Activated naive CD4-positive, alpha-beta T cell treated with anti-CD3 and anti-CD28 coated beads for 36 hours (primary cell): Measurements from ENCODE around the gene RNF181. TPM values are rescaled to one million over a fixed set of nuclear protein-coding genes. Genes with fewer than 3 reads are reported as not detected.
"Not testable (repeated sequence)": the region's sequence is repeated elsewhere in the genome, so short reads cannot be mapped to it uniquely, and the experiment has no call there.

ENCODE experiments used
- CTCF ChIA-PET: fragments of 350-600 bp; sonication (Branson Sonifier 250); formaldehyde crosslinking; loops from one replicate; lab custom pipeline; 2021; ENCODE audit warnings: antibody characterized with exemption; lab: Charles Lee
- DNase-seq: peaks from one replicate; pipeline ENCODE4 v3.0.0-alpha.2; 2020
- H3K27ac Mint-ChIP-seq: one replicate; pipeline ENCODE4 v1.8.0; 2021; ENCODE audit warnings: mild to moderate bottlenecking, mixed read lengths
- H3K27me3 Mint-ChIP-seq: one replicate; pipeline ENCODE4 v1.8.0; 2021; ENCODE audit warnings: low read depth, mixed read lengths
- H3K36me3 Mint-ChIP-seq: one replicate; pipeline ENCODE4 v1.8.0; 2021; ENCODE audit warnings: low read depth, mixed read lengths
- H3K4me1 Mint-ChIP-seq: one replicate; pipeline ENCODE4 v1.8.0; 2021; ENCODE audit warnings: low read depth, mixed read lengths
- H3K4me3 Mint-ChIP-seq: one replicate; pipeline ENCODE4 v1.8.0; 2021; ENCODE audit warnings: mild to moderate bottlenecking, moderate library complexity, mixed read lengths
- H3K9me3 Mint-ChIP-seq: one replicate; pipeline ENCODE4 v1.8.0; 2021; ENCODE audit warnings: mixed read lengths
- intact Hi-C: fragments of 100-400 bp; cut with micrococcal nuclease; formaldehyde crosslinking; loops from one replicate; pipeline ENCODE4 v1.15.1; 2023
- total RNA-seq, 2 experiments: library from RNA; stranded (reverse); gene quantifications; one replicate each; pipeline ENCODE4 v1.2.3, GENCODE V29; 2021

Gene RNF181
- total RNA-seq, 2 experiments from 2014 or later, result 86.8 to 96.1 TPM

GRCh38 chr2:85607268-85608215, 12.0 kb downstream of the RNF181 start:
- intact Hi-C loops, result no loop called here
- H3K9me3 Mint-ChIP-seq, result no peaks in the 10 kb centered on the region
- H3K4me1 Mint-ChIP-seq, result peaks cover 42% of the 10 kb centered on the region
- peak overlapping the region; percentile 5 for H3K27ac Mint-ChIP-seq
- H3K4me3 Mint-ChIP-seq, result no peak overlapping the region
- H3K36me3 Mint-ChIP-seq, result peaks cover 14% of the 10 kb centered on the region
- DNase-seq, result no peak
- H3K27me3 Mint-ChIP-seq, result no peaks in the 10 kb centered on the region
- CTCF ChIA-PET, result interaction anchor here (4.1 kb wide), 1 partner anchor 29 kb away, joined by 25 read pairs; no protein-coding TSS in a partner anchor

GRCh38 chr2:85611217-85611704, 15.7 kb downstream of the RNF181 start:
- intact Hi-C loops, result loop anchor here (5.0 to 10.0 kb wide), 3 partner anchors 494 to 951 kb away; partner anchors contain the start of genes CHMP3, KDM3A, POLR1A and PTCD3

GRCh38 chr2:85611705-85612587, 16.4 kb downstream of the RNF181 start, which contains the start of gene C2orf68:
C2orf68 (minus strand) TSS chr2:85612066; CDS start chr2:85611984, 82 bp downstream.
- peak; percentile 93 for DNase-seq
- no peaks in the 10 kb centered on the region for H3K9me3 Mint-ChIP-seq
- peaks cover 20% of the 10 kb centered on the region for H3K36me3 Mint-ChIP-seq
- peak within 1 kb of the TSS; percentile 94 for H3K27ac Mint-ChIP-seq
- H3K4me1 Mint-ChIP-seq, result peaks cover 25% of the 10 kb centered on the region
- intact Hi-C loops, result loop anchor here (1.0 to 10.0 kb wide), 8 partner anchors 10 to 950 kb away; partner anchors contain the start of genes CHMP3, ELMOD3, GGCX and KDM3A
- H3K27me3 Mint-ChIP-seq, result no peaks in the 10 kb centered on the region
- peak within 1 kb of the TSS; percentile 98 for H3K4me3 Mint-ChIP-seq
- CTCF ChIA-PET, result interaction anchor here (0.5 to 1.3 kb wide), 4 partner anchors 9 to 1142 kb away, joined by 3 to 6 read pairs (median 4); no protein-coding TSS in a partner anchor

More at GRCh38 chr2:85611217-85611704, 15.7 kb downstream of the RNF181 start:
- CTCF ChIA-PET, result interaction anchor here (0.5 to 1.3 kb wide), 3 partner anchors 8 to 26 kb away, joined by 3 to 6 read pairs (median 4); no protein-coding TSS in a partner anchor
- no peaks in the 10 kb centered on the region for H3K9me3 Mint-ChIP-seq
- H3K4me3 Mint-ChIP-seq, result peak overlapping the region; percentile 98
- DNase-seq, result no peak
- peaks cover 17% of the 10 kb centered on the region for H3K36me3 Mint-ChIP-seq
- peak overlapping the region; percentile 94 for H3K27ac Mint-ChIP-seq
- H3K27me3 Mint-ChIP-seq, result no peaks in the 10 kb centered on the region
- H3K4me1 Mint-ChIP-seq, result peaks cover 22% of the 10 kb centered on the region

- Mint-ChIP-seq H3K4me3 (no peak overlapping the region), H3K36me3 (peaks cover 22% of the 10 kb centered on the region), H3K27ac (peak overlapping the region; percentile 42), H3K4me1 (peaks cover 36% of the 10 kb centered on the region), H3K9me3 (no peaks in the 10 kb centered on the region), H3K27me3 (no peaks in the 10 kb centered on the region)
- DNase-seq, result no peak
- intact Hi-C loops, result loop anchor here (2.0 to 10.0 kb wide), 4 partner anchors 29 to 948 kb away; partner anchors contain the start of genes CHMP3, KDM3A, POLR1A and PTCD3
- CTCF ChIA-PET, result interaction anchor here (1.7 kb wide), 1 partner anchor 24 kb away, joined by 5 read pairs; no protein-coding TSS in a partner anchor
Observed at GRCh38 chr2:85613717-85614515, 18.4 kb downstream of the RNF181 start.

GRCh38 chr2:85614757-85615156, 19.2 kb downstream of the RNF181 start:
- peaks cover 34% of the 10 kb centered on the region for H3K4me1 Mint-ChIP-seq
- peaks cover 18% of the 10 kb centered on the region for H3K36me3 Mint-ChIP-seq
- CTCF ChIA-PET, result interaction anchor here (1.5 to 1.7 kb wide), 2 partner anchors 22 to 23 kb away, joined by 3 to 5 read pairs; no protein-coding TSS in a partner anchor
- H3K27me3 Mint-ChIP-seq, H3K4me3 Mint-ChIP-seq, H3K27ac Mint-ChIP-seq, DNase-seq, H3K9me3 Mint-ChIP-seq: not testable (repeated sequence)
- intact Hi-C loops, result loop anchor here (5.0 to 10.0 kb wide), 4 partner anchors 423 to 948 kb away; partner anchors contain the start of genes CHMP3, KDM3A, POLR1A and PTCD3

- DNase-seq, result no peak
- H3K36me3 Mint-ChIP-seq, result peaks cover 14% of the 10 kb centered on the region
- CTCF ChIA-PET, result interaction anchor here (1.5 kb wide), 1 partner anchor 22 kb away, joined by 3 read pairs; no protein-coding TSS in a partner anchor
- peak overlapping the region; percentile 94 for H3K27ac Mint-ChIP-seq
- intact Hi-C loops, result loop anchor here (5.0 to 10.0 kb wide), 3 partner anchors 422 to 829 kb away; partner anchors contain the start of genes KDM3A, POLR1A and PTCD3
- H3K4me1 Mint-ChIP-seq, result peaks cover 28% of the 10 kb centered on the region
- H3K4me3 Mint-ChIP-seq, result peak overlapping the region; percentile 96
- no peaks in the 10 kb centered on the region for H3K27me3 Mint-ChIP-seq
- H3K9me3 Mint-ChIP-seq, result no peaks in the 10 kb centered on the region
Observed at GRCh38 chr2:85615413-85615728, 19.8 kb downstream of the RNF181 start.

GRCh38 chr2:85617723-85618122, 22.2 kb downstream of the RNF181 start:
- Mint-ChIP-seq H3K36me3 (peaks cover 19% of the 10 kb centered on the region), H3K4me1 (peaks cover 21% of the 10 kb centered on the region), H3K4me3 (peak overlapping the region; percentile 96)
- not testable (repeated sequence) for H3K27me3 Mint-ChIP-seq, H3K9me3 Mint-ChIP-seq, H3K27ac Mint-ChIP-seq, DNase-seq
- intact Hi-C loops, result loop anchor here (5.0 to 10.0 kb wide), 3 partner anchors 420 to 827 kb away; partner anchors contain the start of genes KDM3A, POLR1A and PTCD3
- CTCF ChIA-PET, result interaction anchor here (1.9 kb wide), 1 partner anchor 19 kb away, joined by 14 read pairs; no protein-coding TSS in a partner anchor

GRCh38 chr2:85619617-85620016, 24.1 kb downstream of the RNF181 start:
- Mint-ChIP-seq H3K4me1 (peaks cover 21% of the 10 kb centered on the region), H3K27ac (no peak overlapping the region), H3K27me3 (no peaks in the 10 kb centered on the region), H3K4me3 (no peak overlapping the region), H3K9me3 (no peaks in the 10 kb centered on the region), H3K36me3 (peaks cover 34% of the 10 kb centered on the region)
- CTCF ChIA-PET, result interaction anchor here (0.8 to 10.5 kb wide), 3 partner anchors 14 to 68 kb away, joined by 3 to 103 read pairs (median 3); no protein-coding TSS in a partner anchor
- intact Hi-C loops, result loop anchor here (5.0 to 10.0 kb wide), 3 partner anchors 418 to 825 kb away; partner anchors contain the start of genes KDM3A, POLR1A and PTCD3
- DNase-seq, result no peak

GRCh38 chr2:85621338-85621737, 25.8 kb downstream of the RNF181 start:
- no peak for DNase-seq
- intact Hi-C loops, result no loop called here
- CTCF ChIA-PET, result interaction anchor here (10.5 kb wide), 1 partner anchor 16 kb away, joined by 103 read pairs; no protein-coding TSS in a partner anchor
- Mint-ChIP-seq H3K9me3 (no peaks in the 10 kb centered on the region), H3K4me3 (no peak overlapping the region), H3K27ac (no peak overlapping the region), H3K4me1 (peaks cover 21% of the 10 kb centered on the region), H3K36me3 (peaks cover 45% of the 10 kb centered on the region), H3K27me3 (no peaks in the 10 kb centered on the region)

GRCh38 chr2:85623991-85624390, 28.4 kb downstream of the RNF181 start:
- Mint-ChIP-seq H3K9me3 (no peaks in the 10 kb centered on the region), H3K4me1 (peaks cover 16% of the 10 kb centered on the region), H3K4me3 (no peak overlapping the region), H3K27me3 (no peaks in the 10 kb centered on the region), H3K36me3 (peaks cover 48% of the 10 kb centered on the region), H3K27ac (peak overlapping the region; percentile 5)
- CTCF ChIA-PET, result interaction anchor here (10.5 kb wide), 1 partner anchor 13 kb away, joined by 103 read pairs; no protein-coding TSS in a partner anchor
- intact Hi-C loops, result no loop called here
- DNase-seq, result no peak
